Heart left ventricle (tissue), 16 donors: ENCODE measurements around the gene CLCNKA. TPM values are rescaled to one million over a fixed set of nuclear protein-coding genes. Genes with fewer than 3 reads are reported as not detected.
"Not testable (repeated sequence)": the region's sequence is repeated elsewhere in the genome, so short reads cannot be mapped to it uniquely, and the experiment has no call there.

Source experiments
- ATAC-seq, 4 donors: fragments of 200-7000 bp; cut with Tn5 transposase; one replicate each; pipeline ENCODE4 v1.9.1; 2020 to 2022; ENCODE audit warnings: moderate library complexity in 4 of 4, mild to moderate bottlenecking in 3 of 4, moderate number of reproducible peaks in 1 of 4
- DNase-seq, 5 donors: peaks; one replicate each; pipeline ENCODE4 v3.0.0-alpha.2; 2020
- H3K27ac ChIP-seq, 12 donors: fragments of 200-600 bp; sonication (generic) in 4 of 12; one replicate each; pipeline versions ENCODE4 v1.5.0 to v1.8.0; 2016 to 2022; ENCODE audit warnings: mild to moderate bottlenecking in 2 of 12
- H3K27me3 ChIP-seq, 9 donors: fragments of 200-600 bp; sonication (generic) in 2 of 9; one replicate each; pipeline versions ENCODE4 v1.5.1 to v1.8.0; 2016 to 2022; ENCODE audit warnings: mild to moderate bottlenecking in 3 of 9
- H3K36me3 ChIP-seq, 9 donors: fragments of 200-600 bp; sonication (generic) in 2 of 9; one replicate each; pipeline versions ENCODE4 v1.5.0 to v1.8.0; 2018 to 2022; ENCODE audit warnings: mild to moderate bottlenecking in 2 of 9
- H3K4me1 ChIP-seq, 12 donors: fragments of 200-600 bp; sonication (generic) in 4 of 12; one replicate each; pipeline versions ENCODE4 v1.5.0 to v1.8.0; 2016 to 2022; ENCODE audit warnings: mild to moderate bottlenecking in 3 of 12
- H3K4me3 ChIP-seq, 12 donors: fragments of 200-600 bp; sonication (generic) in 4 of 12; one replicate each; pipeline versions ENCODE4 v1.5.0 to v1.8.0; 2017 to 2022; ENCODE audit warnings: mild to moderate bottlenecking in 9 of 12, moderate library complexity in 4 of 12
- H3K9me3 ChIP-seq, 12 donors: fragments of 200-600 bp; sonication (generic) in 4 of 12; one replicate each; pipeline versions ENCODE4 v1.5.0 to v1.8.0; 2016 to 2022; ENCODE audit warnings: mild to moderate bottlenecking in 1 of 12
- POLR2A ChIP-seq, 2 donors: fragments of 450-650 bp; IDR thresholded peaks; one replicate each; pipeline ENCODE4 v1.6.1; 2017; ENCODE audit warnings: antibody characterized with exemption in 2 of 2, mild to moderate bottlenecking in 2 of 2, moderate library complexity in 2 of 2
- WGBS, 4 donors: extraction: QIAGEN DNeasy Blood & Tissue Kit in 2 of 4; methylation state at CpG; one replicate each; pipeline versions ENCODE4 v1.1.5 to v1.1.7; 2013 to 2018; 5-methylcytosine and 5-hydroxymethylcytosine counted together
- intact Hi-C, 10 donors: fragments of 100-400 bp; cut with DNase I; formaldehyde crosslinking; loops; one replicate each; pipeline versions ENCODE4 v1.11.1 to v1.14.2; 2022
- polyA plus RNA-seq, 2 donors: library from polyadenylated mRNA; stranded (reverse); fragments of 200-250 nt; gene quantifications; one replicate each; pipeline ENCODE4 v1.2.3, GENCODE V29; 2013
- total RNA-seq, 9 donors: library from RNA; depleted of rRNA in 2 of 9; stranded (reverse); fragments of >200 nt in 2 of 9; fragmentation: NEBNext Ultra II Directional in 3 of 9; extraction: Animal tissue kit (Norgen Biotek cat#: 25700) in 3 of 9; gene quantifications; one replicate each; pipeline versions ENCODE4 v1.1.0 to v1.2.4, GENCODE V29; 2016 to 2023
- TF ChIP-seq, protein P1 (sequence below), 12 donors: fragments of 200-600 bp; sonication (generic) in 4 of 12; IDR thresholded peaks; one replicate each; pipeline versions ENCODE4 v1.5.0 to v1.8.0; 2018 to 2022; ENCODE audit warnings: antibody characterized with exemption in 12 of 12, mild to moderate bottlenecking in 5 of 12
- donor health status: ischemic (EF 13 %, LVEDD 7.1; RV severe dilation, severe dysfunction).
- donor health status: healthy with polysubstance abuse.
- donor health status: DM: no; HTN: yes; CAD: no.
- donor health status: DM: no; HTN: no; CAD: no.
- donor health status: ischemic (EF 25% LVEDD 6.9; RV normal size, moderate dysfunction).
- donor health status: ischemic (EF 25% LVEDD 5.7; RV mildly dilated, moderate dysfunction).
- donor health status: healthy.
- donor health status: DM: yes; HTN: yes; CAD: no.
- donor health status: ischemic (EF 35%, LVEDD 5.7; RV mildly dilated, moderate dysfunction).
- donor health status: nonischemic (EF 11% LVEDD 7.7; RV severe dilation, severe dysfunction).
- donor health status: DM: yes; HTN: yes; CAD: no.
- donor health status: PGD.
- donor health status: ischemic (EF 29% LVEDD 5.4; RV normal size, mild dysfunction).
- donor health status: nonischemic (EF 23%, LVEDD 6.1; RV moderate dilation, normal function).

CLCNKA gene
- total and polyA plus RNA-seq, 11 donors, result 0.25 to 1.1 (median 0.53) TPM; not detected in 2

DNA sequence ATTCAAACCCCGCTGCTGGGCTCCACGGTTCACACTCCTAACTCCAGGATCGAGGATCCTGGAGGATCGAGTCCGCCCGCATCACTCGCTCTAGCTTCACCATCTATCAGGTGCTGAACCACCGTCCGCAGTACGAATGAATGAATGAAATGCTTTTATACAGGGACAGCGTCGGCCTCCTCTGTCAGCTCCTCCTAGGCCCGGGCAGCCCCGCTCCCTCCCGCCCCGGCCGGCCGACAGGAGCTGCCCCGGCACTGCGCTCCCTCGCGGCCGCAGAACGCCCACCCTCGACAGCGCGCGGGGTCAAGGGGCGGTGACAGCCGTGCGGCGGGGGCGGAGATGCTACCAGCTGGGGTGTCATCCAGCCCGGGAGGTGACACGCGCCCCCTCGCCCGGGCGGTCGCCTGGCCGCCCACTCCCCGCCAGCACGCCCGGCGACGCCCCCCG, 46.5 kb upstream of the CLCNKA start:
- peak overlapping the region in 11 of 12 donors; percentile 67 to 91 (median 82) for H3K27ac ChIP-seq
- ATAC-seq, result peak in 3 of 4 donors; percentile 62 to 90 (median 89)
- intact Hi-C loops, result loop anchor here in 2 of 10 donors (5.0 to 10.0 kb wide), 2 partner anchors 141 to 173 kb away; no protein-coding TSS in a partner anchor

DNA sequence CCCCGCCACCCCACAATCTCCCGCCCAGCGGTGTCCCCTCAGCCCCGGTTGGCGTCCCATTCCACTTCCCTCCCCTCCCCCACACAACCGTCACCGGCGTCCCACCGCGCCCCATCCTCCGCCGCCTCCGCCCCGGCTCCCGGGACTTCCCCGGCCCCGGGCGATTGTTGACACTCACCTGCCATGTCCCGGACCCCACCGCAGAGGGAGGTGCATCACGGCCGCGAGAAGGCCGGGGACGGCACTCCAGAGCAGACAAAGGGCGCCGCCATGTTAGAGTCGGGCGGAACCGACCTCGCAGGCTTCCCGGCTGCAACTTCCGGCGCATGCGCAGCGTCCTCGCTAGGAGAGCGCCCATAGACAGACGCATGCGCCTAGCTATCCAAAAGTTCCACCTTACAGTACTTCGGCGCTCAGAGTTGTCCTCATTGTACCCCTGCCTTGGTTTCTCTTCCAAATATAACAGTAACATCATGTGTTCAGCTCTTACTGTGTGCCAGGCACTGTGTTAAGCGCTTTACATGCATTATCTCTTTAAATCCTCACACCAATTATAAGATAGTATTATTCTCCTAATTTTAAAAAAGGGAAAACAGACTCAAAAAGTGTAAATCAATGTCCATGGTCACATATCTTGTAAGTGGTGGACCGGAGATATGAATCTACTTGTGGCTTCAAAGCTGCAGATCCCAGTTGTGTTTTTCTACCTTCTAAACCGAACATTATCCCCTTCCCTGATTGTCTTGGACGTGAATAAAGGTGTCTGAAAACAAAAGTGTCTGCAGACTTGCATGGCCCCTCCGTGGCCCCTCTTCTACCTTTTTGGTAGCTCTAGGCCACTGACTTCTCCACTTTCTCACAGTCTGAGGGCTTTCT, 45.8 kb upstream of the CLCNKA start, which contains the start of gene ZBTB17:
Gene ZBTB17, minus strand, starts transcription at position 297 of the 876 bp plus-strand sequence. CDS start 27,606 bp downstream, outside the sequence.
- Histone ChIP-seq H3K27me3 (no peaks in the 10 kb centered on the region), H3K27ac (peak within 1 kb of the TSS in 11 of 12 donors; percentile 67 to 91 (median 82)), H3K4me1 (peaks cover 0 to 29% (median 12%) of the 10 kb centered on the region in 12 donors), H3K4me3 (peak within 1 kb of the TSS; percentile 73 to 98 (median 79)), H3K36me3 (peaks cover 0 to 24% (median 15%) of the 10 kb centered on the region in 9 donors), H3K9me3 (peaks cover 0 to 4% (median 0%) of the 10 kb centered on the region in 12 donors)
- peak; percentile 93 to 97 (median 96) for DNase-seq
- TF ChIP-seq POLR2A (IDR thresholded peaks at IDR 0.05), result peak in 1 of 2 donors; percentile 65
- TF ChIP-seq, protein P1, sequence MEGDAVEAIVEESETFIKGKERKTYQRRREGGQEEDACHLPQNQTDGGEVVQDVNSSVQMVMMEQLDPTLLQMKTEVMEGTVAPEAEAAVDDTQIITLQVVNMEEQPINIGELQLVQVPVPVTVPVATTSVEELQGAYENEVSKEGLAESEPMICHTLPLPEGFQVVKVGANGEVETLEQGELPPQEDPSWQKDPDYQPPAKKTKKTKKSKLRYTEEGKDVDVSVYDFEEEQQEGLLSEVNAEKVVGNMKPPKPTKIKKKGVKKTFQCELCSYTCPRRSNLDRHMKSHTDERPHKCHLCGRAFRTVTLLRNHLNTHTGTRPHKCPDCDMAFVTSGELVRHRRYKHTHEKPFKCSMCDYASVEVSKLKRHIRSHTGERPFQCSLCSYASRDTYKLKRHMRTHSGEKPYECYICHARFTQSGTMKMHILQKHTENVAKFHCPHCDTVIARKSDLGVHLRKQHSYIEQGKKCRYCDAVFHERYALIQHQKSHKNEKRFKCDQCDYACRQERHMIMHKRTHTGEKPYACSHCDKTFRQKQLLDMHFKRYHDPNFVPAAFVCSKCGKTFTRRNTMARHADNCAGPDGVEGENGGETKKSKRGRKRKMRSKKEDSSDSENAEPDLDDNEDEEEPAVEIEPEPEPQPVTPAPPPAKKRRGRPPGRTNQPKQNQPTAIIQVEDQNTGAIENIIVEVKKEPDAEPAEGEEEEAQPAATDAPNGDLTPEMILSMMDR (IDR thresholded peaks at IDR 0.05), result peak in 1 of 12 donors; percentile 5
- intact Hi-C loops, result loop anchor here in 2 of 10 donors (5.0 to 10.0 kb wide), 2 partner anchors 141 to 174 kb away; no protein-coding TSS in a partner anchor
- peak; percentile 98 to 99 (median 99) for ATAC-seq
- 8 to 11% (median 9%) methylated on average over 36 to 47 of the region's 47 CpGs for WGBS, 4 donors

More for the DNA sequence above, 46.5 kb upstream of the CLCNKA start:
- Histone ChIP-seq H3K36me3 (peaks cover 0 to 29% (median 17%) of the 10 kb centered on the region in 9 donors), H3K9me3 (peaks cover 0 to 4% (median 0%) of the 10 kb centered on the region in 12 donors), H3K4me3 (peak overlapping the region; percentile 73 to 98 (median 79)), H3K27me3 (no peaks in the 10 kb centered on the region), H3K4me1 (peaks cover 0 to 29% (median 12%) of the 10 kb centered on the region in 12 donors)
- TF ChIP-seq, protein P1 (IDR thresholded peaks at IDR 0.05), result peak in 6 of 12 donors; percentile 5 to 45 (median 29)
- no peak for TF ChIP-seq POLR2A (IDR thresholded peaks at IDR 0.05)
- DNase-seq, result peak; percentile 58 to 78 (median 71)
- WGBS, 4 donors, result 0 to 1% (median 1%) methylated on average over 24 to 47 of the region's 47 CpGs

DNA sequence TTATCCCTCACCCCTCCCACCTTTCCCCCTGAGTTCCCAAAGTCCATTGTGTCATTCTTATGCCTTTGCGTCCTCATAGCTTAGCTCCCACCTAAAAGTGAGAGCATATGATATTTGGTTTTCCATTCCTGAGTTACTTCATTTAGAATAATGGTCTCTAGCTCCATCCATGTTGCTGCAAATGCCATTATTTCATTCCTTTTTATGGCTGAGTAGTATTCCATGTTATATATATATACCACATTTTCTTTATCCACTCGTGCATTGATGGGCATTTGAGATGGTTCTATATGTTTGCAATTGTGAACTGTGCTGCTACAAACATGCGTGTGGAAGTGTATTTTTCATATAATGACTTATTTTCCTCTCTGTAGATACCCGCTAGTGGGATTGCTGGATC, 43.9 kb upstream of the CLCNKA start:
- 89 to 95% (median 93%) methylated on average over 4 of the region's 4 CpGs for WGBS, 4 donors
- intact Hi-C loops, result loop anchor here in 2 of 10 donors (5.0 to 10.0 kb wide), 2 partner anchors 143 to 176 kb away; no protein-coding TSS in a partner anchor
- not testable (repeated sequence) for H3K27me3 ChIP-seq, H3K27ac ChIP-seq, H3K4me3 ChIP-seq, H3K36me3 ChIP-seq, ATAC-seq, H3K9me3 ChIP-seq, DNase-seq
- peaks cover 0 to 29% (median 12%) of the 10 kb centered on the region in 12 donors for H3K4me1 ChIP-seq

DNA sequence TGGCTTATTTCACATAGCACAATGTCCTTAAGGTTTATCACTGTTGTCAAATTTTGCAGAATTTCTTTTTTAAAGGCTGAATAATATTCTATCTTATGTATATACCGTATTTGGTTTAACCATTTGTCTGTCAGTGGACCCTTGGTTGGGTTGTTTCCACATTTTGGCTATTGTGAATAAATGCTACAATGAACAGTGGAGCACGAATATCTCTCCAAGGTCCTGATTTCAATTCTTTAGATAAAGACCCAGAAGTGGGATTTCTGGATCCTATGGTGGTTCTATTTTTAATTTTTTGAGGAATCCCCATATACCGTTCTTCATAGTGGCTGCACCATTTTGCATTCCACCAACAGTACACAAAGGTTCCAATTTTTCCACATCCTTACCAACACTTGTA, 40.2 kb upstream of the CLCNKA start:
- Histone ChIP-seq H3K4me1 (no peaks in the 10 kb centered on the region), H3K27ac (no peak overlapping the region), H3K27me3 (no peaks in the 10 kb centered on the region), H3K9me3 (no peaks in the 10 kb centered on the region), H3K4me3 (no peak overlapping the region), H3K36me3 (no peaks in the 10 kb centered on the region)
- intact Hi-C loops, result loop anchor here in 1 of 10 donors (10.0 kb wide), 1 partner anchor 187 kb away; no protein-coding TSS in a partner anchor
- 81 to 89% (median 87%) methylated on average over 3 of the region's 3 CpGs for WGBS, 4 donors
- DNase-seq (no peak), ATAC-seq (no peak)
- TF ChIP-seq, protein P1 (IDR thresholded peaks at IDR 0.05), result no peak
- TF ChIP-seq POLR2A (IDR thresholded peaks at IDR 0.05), result no peak
